GM18498 (cell line): Measurements from ENCODE around the gene PTPRT.

Experiments
- ATAC-seq: cut with Tn5 transposase; IDR thresholded peaks from one replicate; pipeline ENCODE4 v1.9.1; 2021; ENCODE audit warnings: mild to moderate bottlenecking, moderate library complexity; ENCODE audit not compliant: unreplicated experiment

PTPRT gene

DNA sequence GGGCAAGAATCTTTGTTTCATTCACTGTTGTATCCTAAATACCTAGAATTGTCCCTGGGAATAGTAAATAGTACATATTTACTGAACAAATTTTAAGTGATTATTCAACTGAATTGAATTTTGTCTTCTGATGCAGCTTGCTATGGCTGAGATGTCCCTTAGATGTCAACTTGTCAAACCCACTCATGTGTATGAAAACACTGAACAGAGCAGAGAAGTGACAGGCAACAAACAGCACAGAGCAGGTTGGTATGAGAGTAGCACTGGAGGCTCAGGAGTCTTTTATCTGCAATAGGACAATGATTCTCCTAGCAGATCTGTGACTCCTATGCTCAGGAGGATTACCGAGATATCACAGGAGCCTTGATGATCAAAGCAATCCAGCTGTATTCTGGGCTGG, 1031.4 kb downstream of the PTPRT start:
- ATAC-seq, result no peak

DNA sequence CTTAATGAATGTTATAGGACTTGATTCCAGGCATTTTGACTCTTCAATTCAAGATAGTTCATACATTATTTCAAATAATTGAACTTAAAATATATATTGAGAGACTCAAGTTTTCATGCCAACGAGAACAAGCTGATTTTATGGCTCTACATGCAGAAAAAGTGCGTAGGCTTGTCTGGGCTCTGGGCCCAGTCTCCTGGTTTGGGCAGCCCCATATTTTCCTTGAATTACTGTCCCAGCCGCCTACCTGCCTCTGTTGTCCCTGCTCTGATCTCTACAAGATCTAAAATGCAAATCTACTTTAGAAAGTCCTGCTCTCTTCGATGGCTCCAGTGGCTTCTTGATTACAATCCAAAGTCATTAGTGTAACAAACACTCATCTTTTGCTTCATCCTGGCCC, 1034.1 kb downstream of the PTPRT start:
- ATAC-seq, result no peak

DNA sequence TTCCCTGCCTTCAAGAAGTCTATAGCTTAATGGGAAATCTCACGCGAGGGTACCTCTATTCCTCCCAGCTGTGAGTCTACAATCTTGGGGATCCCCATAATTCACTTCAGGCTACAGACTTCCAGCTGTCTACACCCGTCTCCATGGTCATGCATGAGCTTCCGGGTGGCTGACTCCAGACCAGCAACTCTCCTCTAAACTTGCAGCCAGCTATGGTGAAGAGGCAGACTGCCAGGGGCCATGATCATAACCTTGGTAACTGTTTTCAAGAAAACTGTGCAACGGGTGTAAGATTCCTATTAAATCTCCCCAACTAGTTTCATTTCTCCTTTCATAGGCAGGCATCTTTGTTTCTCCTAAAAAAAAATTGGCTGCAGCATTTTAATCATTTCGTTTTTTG, 1037.1 kb downstream of the PTPRT start:
- ATAC-seq, result no peak

DNA sequence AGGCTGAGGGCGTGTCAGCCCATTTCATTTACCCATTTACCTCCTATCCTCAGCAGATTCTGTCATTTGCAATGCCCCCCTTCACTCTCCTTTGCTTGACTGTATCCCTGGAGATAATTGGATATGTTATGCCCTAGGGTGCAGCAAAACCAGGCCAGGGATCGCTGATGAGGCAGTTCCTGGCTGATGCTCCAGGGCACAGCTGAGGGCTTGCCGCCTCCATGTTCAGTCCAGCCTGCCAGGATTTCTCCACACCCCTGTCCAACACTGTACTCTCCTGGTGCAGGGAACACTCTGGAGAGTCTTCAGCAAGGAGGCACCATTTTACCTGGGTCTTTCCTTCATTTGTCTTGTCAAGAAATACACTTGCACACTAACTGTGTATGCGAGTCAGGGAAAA, 1039.5 kb downstream of the PTPRT start:
- no peak for ATAC-seq

DNA sequence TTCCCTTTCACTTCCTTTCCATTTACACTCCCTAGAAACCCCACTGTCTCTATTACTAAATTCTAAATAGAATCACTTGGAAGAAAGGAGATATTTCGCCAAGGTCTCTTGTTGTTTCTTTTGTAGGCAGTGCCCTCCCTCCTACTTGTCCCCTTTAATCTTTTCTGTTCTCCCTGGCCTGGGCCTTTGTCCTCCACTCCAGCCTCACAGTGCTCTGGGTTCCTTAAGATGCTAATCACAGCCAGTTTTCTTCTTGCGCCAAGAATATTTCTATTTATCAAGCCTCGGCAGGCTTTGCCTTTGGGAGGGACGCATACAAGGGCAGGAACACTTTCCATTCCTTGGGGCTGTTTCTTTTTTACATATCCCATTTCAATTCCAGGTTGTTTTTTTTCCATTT, 1051.0 kb downstream of the PTPRT start:
- ATAC-seq, result no peak

DNA sequence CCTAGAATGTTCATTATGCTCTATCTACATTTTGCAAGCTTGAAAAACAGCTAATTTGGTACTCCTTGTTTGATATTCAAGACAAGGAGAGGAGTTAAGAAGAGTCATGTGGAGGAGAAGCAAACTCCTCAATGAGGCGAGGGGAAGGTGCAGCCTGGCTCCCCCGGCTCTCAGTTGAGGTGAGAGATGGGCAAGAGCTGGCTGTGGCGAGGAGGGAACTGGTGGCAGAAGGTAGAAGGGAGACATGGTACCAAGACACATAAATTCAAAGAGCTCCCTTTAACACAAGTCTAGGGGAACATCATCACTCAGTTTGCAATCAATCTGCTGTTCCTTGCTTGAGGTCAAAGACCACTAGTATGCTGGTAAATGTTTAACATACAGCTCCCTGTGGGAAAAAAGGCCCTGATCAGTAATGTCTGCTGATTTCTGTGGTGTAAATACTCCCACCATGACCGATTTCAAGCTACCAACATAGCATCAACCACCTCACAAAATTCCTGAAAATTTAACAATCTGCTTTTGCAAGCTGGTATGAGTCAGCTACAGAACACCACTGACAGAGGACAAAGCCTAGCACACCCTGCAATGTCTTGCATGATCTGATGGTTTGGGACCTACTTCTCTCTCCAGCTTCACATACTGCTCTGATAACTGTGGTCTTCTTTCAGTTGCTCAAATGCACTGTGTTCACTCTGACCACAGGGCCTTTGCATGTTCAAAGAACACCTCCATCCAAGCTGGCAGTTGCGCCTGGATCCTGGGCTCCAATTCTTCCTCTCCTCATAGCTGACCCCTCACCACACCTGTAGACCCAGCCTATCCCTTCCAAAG, 1055.2 kb downstream of the PTPRT start:
- no peak for ATAC-seq

DNA sequence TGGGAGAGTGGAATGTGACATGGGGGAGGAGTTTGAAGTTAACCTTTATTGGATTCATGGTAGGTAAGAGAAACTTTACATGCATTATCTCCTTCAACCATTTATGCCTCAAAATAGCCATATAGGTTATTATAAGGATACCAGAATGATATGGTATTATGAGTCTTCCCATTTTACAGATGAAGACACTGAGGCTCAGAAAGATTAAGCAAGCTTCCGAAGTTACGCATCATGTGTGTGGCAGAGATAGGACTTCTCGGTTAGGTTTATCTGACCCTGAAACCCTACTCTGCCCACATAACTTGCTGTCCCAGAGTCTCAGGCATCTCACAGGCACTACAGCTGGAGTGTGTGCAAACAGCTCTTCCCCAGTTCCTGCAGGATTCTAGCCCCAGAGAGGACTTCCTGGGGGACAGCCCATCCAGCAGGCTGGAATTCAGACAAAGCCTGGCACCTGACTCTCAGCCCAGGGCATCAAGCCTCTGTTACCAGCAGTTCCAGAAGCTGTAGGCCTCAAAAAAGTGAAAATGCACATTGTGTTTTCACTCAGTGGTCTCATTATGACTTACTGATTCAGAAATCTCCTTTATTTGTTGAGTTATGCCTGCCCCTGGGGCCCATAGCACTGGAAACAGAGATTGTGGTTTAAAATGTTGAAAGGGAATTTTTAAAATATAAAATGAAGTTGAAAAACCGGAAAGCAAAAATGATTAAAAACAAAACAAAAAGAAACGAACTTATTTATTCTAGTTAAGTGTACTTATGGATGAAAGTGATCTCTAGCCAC, 1058.7 kb downstream of the PTPRT start:
- no peak for ATAC-seq

DNA sequence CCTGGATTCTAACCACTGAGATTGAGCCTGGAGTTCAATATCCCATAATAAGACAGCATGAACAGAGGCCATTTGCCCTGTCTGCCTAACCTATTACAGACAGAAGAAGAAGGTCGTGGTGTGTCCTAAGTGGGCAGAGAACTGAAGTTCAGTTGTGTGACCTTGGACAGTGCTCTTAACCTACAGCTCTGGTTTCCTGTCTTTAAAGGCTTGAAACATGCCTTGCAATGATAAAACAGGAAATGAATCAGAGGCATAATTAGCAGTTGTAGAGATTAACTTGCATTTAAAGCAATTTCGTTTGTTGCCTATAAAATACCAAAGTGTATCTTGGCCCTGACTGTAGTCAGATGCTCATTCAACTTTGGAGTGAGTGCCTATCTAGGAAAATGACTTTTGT, 1064.3 kb downstream of the PTPRT start:
- ATAC-seq, result no peak

DNA sequence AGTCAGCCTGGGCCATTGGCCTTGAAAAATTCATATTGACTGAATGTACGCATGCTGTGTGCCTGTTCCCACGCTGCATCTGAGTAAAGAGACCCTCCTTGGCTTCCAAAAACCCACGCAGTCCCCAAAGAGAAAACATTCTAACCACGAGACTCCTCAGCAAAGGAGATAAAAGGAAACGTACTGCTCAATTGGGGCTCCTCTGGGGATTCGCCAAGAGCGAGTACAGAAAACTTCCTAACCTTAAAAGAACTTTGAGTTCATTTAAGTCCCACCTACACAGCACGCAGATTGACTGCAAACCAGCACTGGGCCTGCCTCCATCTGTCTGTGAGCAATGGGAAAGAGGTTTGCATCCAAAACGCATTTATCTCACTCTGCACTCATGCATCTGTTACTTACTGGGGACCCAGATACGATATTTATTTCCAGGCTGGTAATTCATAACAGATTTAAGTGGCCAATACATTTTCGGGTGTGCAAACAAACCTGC, 1065.7 kb downstream of the PTPRT start:
- no peak for ATAC-seq

DNA sequence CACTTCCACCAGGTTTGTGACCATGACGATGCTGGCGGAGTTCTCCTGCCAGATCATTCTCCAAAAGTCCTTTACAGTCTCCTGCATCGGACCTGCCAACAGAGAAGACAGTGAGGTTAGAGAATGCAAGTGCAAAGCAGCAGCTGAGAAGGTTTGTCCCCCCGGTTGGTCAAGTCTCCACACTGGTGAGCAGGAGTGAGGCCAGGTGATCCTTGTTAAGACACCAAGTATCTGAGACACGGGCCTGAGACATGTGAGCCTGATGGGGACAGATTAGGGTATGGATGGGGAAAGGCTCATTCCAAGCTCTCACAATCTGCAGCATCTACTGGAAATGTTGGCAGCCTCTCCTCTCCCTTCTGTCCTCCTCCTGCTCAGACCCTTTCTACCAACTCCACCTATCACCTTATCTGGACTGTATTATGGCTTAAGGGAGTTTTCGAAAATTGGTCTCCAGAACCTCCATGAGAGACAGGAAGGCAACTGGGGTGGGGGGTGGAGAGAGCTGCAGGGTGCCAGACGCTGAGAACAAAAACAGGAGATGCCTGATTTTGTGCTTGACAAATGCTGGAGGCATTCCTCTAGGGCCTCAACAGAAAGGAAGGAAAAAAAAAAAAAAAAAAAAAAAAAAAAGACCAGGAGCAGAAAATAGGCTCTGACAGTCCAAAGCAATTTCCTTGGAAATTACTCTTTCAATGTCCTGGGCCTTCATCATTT, 1071.1 kb downstream of the PTPRT start:
- ATAC-seq, result no peak

DNA sequence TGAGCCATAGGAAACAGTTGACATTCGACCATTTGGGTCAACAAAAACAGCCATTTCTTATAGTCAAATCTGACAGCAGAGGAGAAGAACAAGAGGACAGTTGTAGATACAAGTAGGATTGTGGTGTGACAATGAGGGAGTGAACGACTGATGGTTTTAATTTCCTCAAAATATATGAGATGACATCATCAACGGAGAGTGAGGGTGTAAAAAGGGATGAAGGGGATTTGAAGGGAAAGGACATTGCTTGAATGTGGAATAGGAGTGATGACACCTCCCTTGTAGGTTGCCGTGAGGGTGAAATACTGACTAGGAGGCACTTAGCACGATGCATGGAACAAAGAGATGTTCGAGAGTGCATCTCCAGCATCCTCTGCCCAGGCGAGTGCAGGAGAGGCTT, 1071.7 kb downstream of the PTPRT start:
- ATAC-seq, result no peak

DNA sequence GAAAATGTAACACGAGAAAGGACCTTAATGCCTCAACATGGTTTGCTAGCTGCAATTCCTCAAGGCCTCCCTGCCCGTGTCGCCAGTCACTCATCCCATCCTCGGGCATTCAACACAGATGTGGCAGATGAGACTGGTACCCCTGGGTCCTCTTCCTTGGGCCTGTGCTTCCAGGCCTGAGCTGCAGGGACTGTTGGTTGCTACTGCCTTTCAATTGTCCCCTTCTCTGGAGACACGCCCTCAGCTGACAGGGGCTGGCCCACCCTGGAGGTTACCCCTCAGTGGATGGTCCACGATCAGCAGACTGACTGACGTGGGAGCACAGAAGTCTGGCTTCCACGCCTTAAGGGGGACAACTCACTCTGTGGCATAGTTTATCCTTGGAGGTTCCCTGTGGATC, 1076.5 kb downstream of the PTPRT start:
- ATAC-seq, result no peak

DNA sequence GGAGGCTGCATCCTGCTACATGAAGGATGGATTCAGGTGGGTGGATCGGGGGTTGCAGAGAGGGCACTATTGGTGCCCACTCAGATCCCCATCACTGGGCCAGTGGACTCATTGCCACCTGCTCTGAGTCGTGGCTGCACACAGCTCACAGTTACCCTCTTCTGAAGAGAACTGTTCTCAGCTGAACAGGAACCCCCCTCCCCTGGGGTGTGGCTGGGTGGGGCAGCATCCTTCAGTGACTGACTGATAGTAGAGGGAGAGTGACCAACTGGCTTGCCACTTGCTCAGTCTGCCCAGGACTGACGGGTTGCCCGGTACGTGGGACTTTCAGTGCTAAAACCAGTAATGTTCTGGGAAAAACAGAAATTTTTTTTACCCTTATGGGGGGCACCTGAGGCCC, 1077.5 kb downstream of the PTPRT start:
- ATAC-seq, result no peak

DNA sequence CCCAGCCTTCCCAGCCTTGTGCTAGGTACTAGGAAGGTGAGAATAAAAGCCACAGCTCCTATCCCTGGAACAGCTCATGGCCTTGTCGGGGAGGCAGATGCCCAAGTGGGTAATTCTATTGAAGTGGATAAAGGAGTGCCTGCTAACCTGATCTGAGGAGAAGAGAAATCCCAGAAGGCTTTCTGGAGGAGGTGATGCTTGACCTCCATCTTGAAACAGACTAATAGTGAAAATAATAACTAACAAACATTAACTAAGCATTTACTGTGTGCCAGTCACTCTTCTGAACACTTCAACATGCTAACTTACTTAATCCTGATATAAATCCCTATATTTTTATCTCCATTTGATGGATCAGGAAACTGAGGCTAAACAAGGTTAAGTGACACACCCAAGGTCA, 1078.4 kb downstream of the PTPRT start:
- ATAC-seq, result no peak

DNA sequence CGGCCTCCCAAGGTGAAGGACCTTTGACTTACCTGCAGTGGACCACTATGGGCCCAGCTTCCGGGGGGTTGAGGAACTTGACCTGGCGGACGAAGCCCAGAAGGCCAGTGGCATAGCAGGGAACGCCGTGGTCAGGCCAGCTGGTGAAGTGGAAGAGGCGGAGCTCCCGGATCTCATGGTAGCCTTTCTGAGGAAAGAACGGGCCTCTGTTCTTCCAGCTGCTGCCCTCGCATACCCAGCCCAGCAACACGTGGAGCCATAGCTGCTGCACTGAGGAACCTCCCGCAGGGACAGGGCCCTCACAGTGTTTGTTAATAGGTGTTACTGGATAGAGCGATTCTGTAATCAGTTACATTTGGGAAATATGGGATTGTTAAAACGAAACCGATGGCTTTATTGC, 1079.4 kb downstream of the PTPRT start:
- no peak for ATAC-seq

DNA sequence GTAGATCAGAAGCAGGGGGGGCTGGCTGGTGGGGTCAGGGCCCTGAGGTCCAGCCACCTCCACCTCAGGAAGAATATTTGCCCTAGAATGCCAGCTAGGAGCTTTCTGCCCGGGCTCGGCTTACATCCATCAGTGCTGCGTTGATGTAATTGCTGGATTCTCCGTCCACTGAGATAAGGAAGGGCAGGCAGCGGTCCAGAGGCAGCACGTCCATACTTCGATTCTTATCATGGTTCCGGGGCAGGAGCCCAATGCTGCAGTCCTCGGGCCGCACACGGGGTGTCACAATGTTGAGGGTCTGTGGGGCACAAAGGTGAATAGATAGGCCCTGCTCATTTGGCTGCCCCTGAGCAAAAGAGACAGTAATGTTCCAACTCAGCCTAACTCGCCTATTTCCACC, 1087.7 kb downstream of the PTPRT start:
- no peak for ATAC-seq

DNA sequence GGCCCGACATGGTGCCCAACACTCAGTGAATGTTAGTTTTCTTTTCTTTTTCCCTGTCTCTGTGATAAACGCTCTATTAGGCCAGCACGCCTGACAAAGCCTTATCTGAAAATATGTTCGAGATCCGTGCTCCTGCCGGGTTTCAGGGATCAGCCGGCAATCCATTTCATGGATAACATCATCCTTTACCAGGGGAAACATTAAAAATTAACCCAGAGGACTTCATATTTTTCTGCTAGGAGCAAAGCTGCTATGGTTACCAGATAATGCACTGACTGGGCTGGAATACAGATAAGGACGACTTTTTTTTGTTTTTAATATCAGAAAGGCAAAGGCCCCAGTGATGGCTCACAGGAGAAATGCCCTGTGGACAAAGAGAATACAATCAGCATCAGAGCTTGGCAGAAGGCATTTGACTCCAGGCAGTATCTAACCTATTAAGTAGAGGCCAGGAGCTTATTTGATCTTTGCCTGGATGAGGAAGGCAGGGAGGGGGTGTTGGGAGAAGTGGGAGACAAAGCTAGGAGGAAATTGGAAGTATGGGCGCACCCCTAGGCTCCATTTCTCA, 1089.5 kb downstream of the PTPRT start:
- no peak for ATAC-seq

DNA sequence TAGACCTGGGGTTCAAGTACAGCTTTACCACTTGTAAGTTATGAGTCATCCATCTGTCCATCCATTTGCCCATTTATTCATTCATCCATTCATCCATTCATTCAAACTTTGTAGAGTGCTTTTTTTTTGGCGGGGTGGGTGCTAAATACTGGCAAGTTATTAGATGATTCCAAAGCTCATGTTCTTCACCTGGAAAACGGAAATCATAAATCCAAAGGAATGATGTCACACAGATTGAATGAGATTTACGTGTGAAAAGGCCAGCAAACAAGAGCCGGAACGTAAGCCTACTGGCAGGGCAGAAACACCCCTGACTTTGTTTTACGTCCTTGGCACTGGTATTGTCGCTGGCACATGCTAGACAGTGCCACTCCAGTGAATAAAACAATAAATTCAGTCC, 1090.6 kb downstream of the PTPRT start:
- ATAC-seq, result no peak

DNA sequence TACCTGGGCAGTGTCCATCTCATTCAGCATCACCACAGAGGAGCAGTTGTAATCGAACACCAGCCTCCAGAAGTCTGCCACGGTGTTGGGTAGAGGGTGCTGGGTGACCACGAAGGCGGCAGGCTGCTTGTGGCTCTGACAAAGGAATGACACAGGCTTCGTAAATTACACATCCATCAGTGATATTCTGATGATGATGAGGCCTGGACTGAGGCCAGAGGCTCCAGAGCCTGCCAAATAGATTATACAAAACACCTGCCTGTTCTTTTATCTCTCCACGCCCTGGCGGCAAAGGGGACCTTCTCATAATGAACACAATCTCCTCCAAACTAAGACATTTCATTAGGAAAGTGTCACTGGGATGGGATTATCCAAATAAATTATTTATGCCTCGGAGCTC, 1091.3 kb downstream of the PTPRT start:
- no peak for ATAC-seq

DNA sequence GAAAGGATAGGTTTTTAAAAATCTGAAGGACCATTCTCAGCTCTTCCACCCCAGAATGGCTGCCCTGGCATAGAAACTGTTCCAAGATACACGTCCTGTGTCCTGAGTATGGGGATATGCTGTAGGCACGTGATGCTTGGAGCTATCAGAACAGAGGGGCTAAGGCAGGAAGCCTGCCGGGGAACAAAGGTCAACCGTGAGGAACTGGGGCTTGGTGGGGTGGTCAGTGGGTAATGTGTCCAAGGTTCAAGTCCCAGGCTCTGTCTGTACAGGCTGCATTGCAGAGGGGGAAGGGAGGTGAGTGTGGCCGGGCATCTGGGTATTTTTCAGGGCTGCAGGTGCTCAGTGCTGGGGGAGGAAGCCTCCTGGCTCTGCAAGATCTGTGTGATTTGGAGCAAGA, 1092.0 kb downstream of the PTPRT start:
- ATAC-seq, result no peak

DNA sequence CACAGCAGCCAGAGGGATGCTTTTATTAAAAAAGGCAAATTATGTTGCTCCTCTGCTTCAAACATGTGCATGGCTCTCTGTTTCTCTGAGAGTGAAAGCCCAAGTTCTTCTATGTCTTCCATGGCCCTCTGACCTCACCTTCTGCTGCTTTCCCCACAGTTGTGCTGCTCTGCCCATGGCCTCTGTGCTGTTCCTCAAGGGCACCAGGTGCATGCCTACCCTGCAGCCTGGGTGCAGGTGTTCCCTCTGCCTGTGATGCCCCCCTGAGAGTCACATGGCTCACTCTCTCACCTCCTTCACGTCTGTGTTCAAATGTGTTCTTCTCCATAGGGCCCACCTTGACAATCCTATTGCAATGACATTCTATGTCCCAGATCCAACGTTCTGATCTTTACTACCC, 1094.5 kb downstream of the PTPRT start:
- no peak for ATAC-seq
